Transverse colon (tissue), 4 donors: ENCODE measurements around the gene PRG2. TPM values are rescaled to one million over a fixed set of nuclear protein-coding genes. Genes with fewer than 3 reads are reported as not detected.
"Not testable (repeated sequence)": the region's sequence is repeated elsewhere in the genome, so short reads cannot be mapped to it uniquely, and the experiment has no call there.

ENCODE experiments used
- DNase-seq: peaks from one replicate; pipeline ENCODE4 v3.0.0-alpha.2; 2019
- H3K27ac ChIP-seq, 4 donors: fragments of 200-600 bp; sonication (generic); 2 replicates each; pipeline ENCODE4 v1.5.1; 2016 to 2018; ENCODE audit warnings: inconsistent platforms in 4 of 4
- H3K27me3 ChIP-seq: fragments of 200-600 bp; sonication (generic); 2 replicates; pipeline ENCODE4 v1.5.1; 2017; ENCODE audit warnings: inconsistent platforms
- H3K36me3 ChIP-seq, 4 donors: fragments of 200-600 bp; sonication (generic); 2 replicates each; pipeline ENCODE4 v1.5.1; 2017 to 2019; ENCODE audit warnings: inconsistent platforms in 4 of 4
- H3K4me1 ChIP-seq, 4 donors: fragments of 200-600 bp; sonication (generic); 2 replicates each; pipeline ENCODE4 v1.5.1; 2017 to 2020; ENCODE audit warnings: inconsistent platforms in 4 of 4
- H3K4me3 ChIP-seq, 4 donors: fragments of 200-600 bp; sonication (generic); 1 replicate in 1 of 4; 2 replicates in 3 of 4; pipeline versions ENCODE4 v1.5.1 to v1.6.1; 2017 to 2019; ENCODE audit warnings: inconsistent platforms in 4 of 4
- H3K9me3 ChIP-seq, 2 donors: fragments of 200-600 bp; sonication (generic); 2 replicates each; pipeline ENCODE4 v1.5.1; 2017 to 2019; ENCODE audit warnings: inconsistent platforms in 2 of 2
- CTCF ChIP-seq, 5 experiments: fragments of 200-600 bp in 3 of 5; fragments of 450-650 bp in 2 of 5; sonication (generic) in 3 of 5; IDR thresholded peaks; 1 replicate in 2 of 5; 2 replicates in 3 of 5; pipeline ENCODE4 v1.5.1; 2016 to 2017; ENCODE audit warnings: antibody characterized with exemption in 5 of 5, inconsistent platforms in 3 of 5, mild to moderate bottlenecking in 2 of 5, moderate library complexity in 1 of 5
- EP300 ChIP-seq: sonication (generic); formaldehyde crosslinking; IDR thresholded peaks from one replicate; pipeline ENCODE4 v1.6.1; 2017; ENCODE audit warnings: antibody characterized with exemption, low read depth
- POLR2A ChIP-seq: fragments of 450-650 bp; IDR thresholded peaks from one replicate; pipeline ENCODE4 v1.6.1; 2016; ENCODE audit warnings: antibody characterized with exemption, mild to moderate bottlenecking, moderate library complexity
- POLR2AphosphoS5 ChIP-seq, 3 donors: sonication (generic); formaldehyde crosslinking; IDR thresholded peaks; one replicate each; pipeline ENCODE4 v1.6.1; 2016; ENCODE audit warnings: antibody characterized with exemption in 3 of 3
- WGBS, 2 donors: methylation state at CpG; one replicate each; pipeline ENCODE4 v1.1.5; 2018; ENCODE audit warnings: low coverage in 1 of 2; 5-methylcytosine and 5-hydroxymethylcytosine counted together
- in situ Hi-C, 4 donors: fragments of 200-750 bp; cut with MboI; loops; one replicate each; pipeline versions ENCODE4 v1.15.0 to v1.15.1; 2017; ENCODE audit warnings: low sequenced_read_pairs in 3 of 4, low pct_ligation_motif_present in 1 of 4, low pct_unique_long_range_greater_than_20kb in 1 of 4
- intact Hi-C: fragments of 100-400 bp; cut with DNase I; formaldehyde crosslinking; loops from one replicate; pipeline ENCODE4 v1.15.1; 2023; ENCODE audit warnings: low total_unique reads
- total RNA-seq, 4 donors: library from RNA; depleted of rRNA; stranded (reverse); fragments of >200 nt; gene quantifications; one replicate each; pipeline ENCODE4 v1.1.0, GENCODE V29; 2016

PRG2 gene
- total RNA-seq, 4 donors from 2014 or later, result not detected

GRCh38 chr11:57407010-57407920 is 16.8 kb upstream of the PRG2 start:
- Histone ChIP-seq H3K27me3 (no peaks in the 10 kb centered on the region), H3K9me3 (no peaks in the 10 kb centered on the region), H3K4me1 (peaks cover 0 to 7% (median 0%) of the 10 kb centered on the region in 4 donors), H3K36me3 (no peaks in the 10 kb centered on the region), H3K27ac (no peak overlapping the region), H3K4me3 (no peak overlapping the region)
- intact Hi-C loops, result no loop called here
- no peak for TF ChIP-seq CTCF (IDR thresholded peaks at IDR 0.05)
- in situ Hi-C loops, result no loop called here
- WGBS, 2 donors, result 90% methylated on average over 9 of the region's 9 CpGs; no CpG with 5 or more reads in 1 of the 2 donors
- DNase-seq, result no peak

- DNase-seq, result no peak
- intact Hi-C loops, result no loop called here
- peaks cover 0 to 7% (median 0%) of the 10 kb centered on the region in 4 donors for H3K4me1 ChIP-seq
- H3K9me3 ChIP-seq, result no peaks in the 10 kb centered on the region
- WGBS, 2 donors, result 63 to 68% methylated on average over 4 of the region's 4 CpGs
- no peak overlapping the region for H3K4me3 ChIP-seq
- no peaks in the 10 kb centered on the region for H3K27me3 ChIP-seq
- no peaks in the 10 kb centered on the region for H3K36me3 ChIP-seq
- in situ Hi-C loops, result no loop called here
- H3K27ac ChIP-seq, result no peak overlapping the region
- no peak for TF ChIP-seq POLR2AphosphoS5 (IDR thresholded peaks at IDR 0.05)
- TF ChIP-seq POLR2A, result no peak
- no peak for TF ChIP-seq EP300
- TF ChIP-seq CTCF (IDR thresholded peaks at IDR 0.05), result no peak
Observed at GRCh38 chr11:57406337-57406904, 16.0 kb upstream of the PRG2 start.

DNA sequence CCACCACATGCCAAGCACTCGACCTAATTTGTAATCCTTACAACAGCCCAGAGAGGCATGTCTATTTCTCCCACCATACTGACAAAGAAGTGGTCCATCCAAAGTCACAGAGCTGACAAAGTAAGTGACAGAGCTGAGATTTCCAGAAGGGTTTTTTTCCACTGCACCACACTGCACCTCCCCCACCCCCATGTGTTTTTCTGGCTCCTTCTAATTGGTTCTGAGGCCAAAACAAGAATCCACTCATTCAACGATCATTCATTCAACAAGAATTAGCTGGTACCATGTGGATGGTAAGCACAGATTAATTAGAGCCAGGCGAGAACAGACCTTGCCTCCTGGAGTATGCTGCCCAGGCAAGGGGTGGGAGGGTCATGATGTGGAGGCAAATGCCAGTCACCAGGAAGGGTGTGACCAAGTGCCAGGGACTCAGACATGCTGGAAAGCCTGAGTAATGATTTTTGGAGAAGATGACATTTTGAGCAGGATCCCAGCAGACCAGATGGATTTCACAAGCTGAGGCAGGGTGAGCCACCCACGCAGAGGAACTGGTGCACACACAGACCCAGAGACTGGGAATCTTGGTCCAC is 14.9 kb upstream of the PRG2 start:
- in situ Hi-C loops (no loop called here), intact Hi-C loops (no loop called here)
- Histone ChIP-seq H3K36me3 (no peaks in the 10 kb centered on the region), H3K9me3 (no peaks in the 10 kb centered on the region), H3K27me3 (no peaks in the 10 kb centered on the region), H3K4me1 (peaks cover 0 to 9% (median 1%) of the 10 kb centered on the region in 4 donors), H3K27ac (no peak overlapping the region), H3K4me3 (no peak overlapping the region)
- WGBS, 2 donors, result 79 to 83% methylated on average over 1 to 4 of the region's 4 CpGs
- DNase-seq, result no peak
- no peak for TF ChIP-seq POLR2AphosphoS5 (IDR thresholded peaks at IDR 0.05)
- TF ChIP-seq CTCF (IDR thresholded peaks at IDR 0.05), result no peak
- TF ChIP-seq EP300, result no peak
- no peak for TF ChIP-seq POLR2A

DNA sequence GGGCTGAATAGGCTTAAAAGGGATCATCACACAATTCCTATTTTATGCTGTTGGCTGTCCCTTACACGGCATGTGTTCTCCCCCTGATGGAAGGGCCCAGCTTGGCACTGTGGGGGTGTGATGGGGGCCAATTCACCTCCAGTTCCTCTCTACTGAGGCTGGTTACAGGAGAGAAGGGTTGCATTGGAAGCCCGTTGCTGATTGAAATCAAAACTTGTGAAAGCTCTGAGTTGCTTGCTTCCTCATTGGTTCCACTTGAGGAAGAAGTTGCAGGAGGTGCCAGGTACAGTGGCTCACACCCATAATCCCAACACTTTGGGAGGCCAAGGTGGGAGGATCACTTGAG is 13.3 kb upstream of the PRG2 start:
- WGBS, 2 donors, result 75% methylated on average over 2 of the region's 2 CpGs; no CpG with 5 or more reads in 1 of the 2 donors
- in situ Hi-C loops, result no loop called here
- intact Hi-C loops, result no loop called here
- Histone ChIP-seq H3K4me1 (peaks cover 0 to 10% (median 3%) of the 10 kb centered on the region in 4 donors), H3K4me3 (no peak overlapping the region), H3K27ac (no peak overlapping the region), H3K9me3 (no peaks in the 10 kb centered on the region), H3K36me3 (no peaks in the 10 kb centered on the region), H3K27me3 (no peaks in the 10 kb centered on the region)
- TF ChIP-seq POLR2A (no peak), CTCF (IDR thresholded peaks at IDR 0.05) (no peak), EP300 (no peak), POLR2AphosphoS5 (IDR thresholded peaks at IDR 0.05) (no peak)
- no peak for DNase-seq

- DNase-seq, H3K9me3 ChIP-seq, H3K27ac ChIP-seq, H3K36me3 ChIP-seq, intact Hi-C loops, H3K4me3 ChIP-seq, H3K27me3 ChIP-seq, H3K4me1 ChIP-seq, in situ Hi-C loops: not testable (repeated sequence)
- 82 to 90% methylated on average over 3 to 6 of the region's 6 CpGs for WGBS, 2 donors
Observed at GRCh38 chr11:57403003-57403801, 12.8 kb upstream of the PRG2 start.
